Upper lobe of left lung (tissue), 4 donors: Measurements from ENCODE around the gene MKNK1.

Experiments
- EP300 ChIP-seq, 4 donors: sonication (generic); formaldehyde crosslinking; IDR thresholded peaks; one replicate each; pipeline ENCODE4 v1.5.1; 2017; ENCODE audit warnings: antibody characterized with exemption in 4 of 4, control low read depth in 2 of 4
- POLR2A ChIP-seq, 4 donors: fragments of 450-650 bp; IDR thresholded peaks; one replicate each; pipeline ENCODE4 v1.5.1; 2016 to 2017; ENCODE audit warnings: antibody characterized with exemption in 4 of 4, mild to moderate bottlenecking in 2 of 4
- POLR2AphosphoS5 ChIP-seq, 2 donors: sonication (generic); formaldehyde crosslinking; IDR thresholded peaks; one replicate each; pipeline ENCODE4 v1.5.1; 2017; ENCODE audit warnings: antibody characterized with exemption in 2 of 2
- TF ChIP-seq, protein P1 (sequence below), 6 experiments: fragments of 450-650 bp in 4 of 6; fragments of 200-600 bp in 2 of 6; sonication (generic) in 2 of 6; IDR thresholded peaks; one replicate each; pipeline ENCODE4 v1.5.1; 2016 to 2019; ENCODE audit warnings: antibody characterized with exemption in 6 of 6

DNA sequence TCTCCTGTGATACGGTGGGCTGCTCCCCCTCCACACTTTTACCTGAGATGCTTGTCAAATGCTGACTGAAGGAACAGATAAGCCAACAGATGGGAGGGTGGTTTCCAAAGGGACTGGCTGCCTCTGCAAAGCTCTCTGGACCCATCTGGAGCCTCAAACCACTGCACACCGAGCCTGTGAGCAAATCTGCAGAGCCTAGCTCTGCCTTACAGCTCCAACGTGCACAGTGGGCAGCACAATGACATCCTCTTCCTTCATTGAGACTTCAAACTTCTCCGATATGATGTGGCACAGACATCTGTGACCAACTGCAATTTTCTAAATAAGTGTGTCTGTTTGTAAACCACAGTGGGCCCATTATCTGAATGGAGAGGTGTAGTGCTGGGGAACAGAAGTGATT lies 26.4 kb downstream of the MKNK1 start:
- TF ChIP-seq, protein P1, sequence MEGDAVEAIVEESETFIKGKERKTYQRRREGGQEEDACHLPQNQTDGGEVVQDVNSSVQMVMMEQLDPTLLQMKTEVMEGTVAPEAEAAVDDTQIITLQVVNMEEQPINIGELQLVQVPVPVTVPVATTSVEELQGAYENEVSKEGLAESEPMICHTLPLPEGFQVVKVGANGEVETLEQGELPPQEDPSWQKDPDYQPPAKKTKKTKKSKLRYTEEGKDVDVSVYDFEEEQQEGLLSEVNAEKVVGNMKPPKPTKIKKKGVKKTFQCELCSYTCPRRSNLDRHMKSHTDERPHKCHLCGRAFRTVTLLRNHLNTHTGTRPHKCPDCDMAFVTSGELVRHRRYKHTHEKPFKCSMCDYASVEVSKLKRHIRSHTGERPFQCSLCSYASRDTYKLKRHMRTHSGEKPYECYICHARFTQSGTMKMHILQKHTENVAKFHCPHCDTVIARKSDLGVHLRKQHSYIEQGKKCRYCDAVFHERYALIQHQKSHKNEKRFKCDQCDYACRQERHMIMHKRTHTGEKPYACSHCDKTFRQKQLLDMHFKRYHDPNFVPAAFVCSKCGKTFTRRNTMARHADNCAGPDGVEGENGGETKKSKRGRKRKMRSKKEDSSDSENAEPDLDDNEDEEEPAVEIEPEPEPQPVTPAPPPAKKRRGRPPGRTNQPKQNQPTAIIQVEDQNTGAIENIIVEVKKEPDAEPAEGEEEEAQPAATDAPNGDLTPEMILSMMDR (IDR thresholded peaks at IDR 0.05) = no peak
- no peak for TF ChIP-seq POLR2AphosphoS5 (IDR thresholded peaks at IDR 0.05)
- no peak for TF ChIP-seq POLR2A (IDR thresholded peaks at IDR 0.05)
- TF ChIP-seq EP300 (IDR thresholded peaks at IDR 0.05) = no peak
